HG03558 (cell line): ENCODE results near the gene UBA7.
"Not testable (repeated sequence)": the region's sequence is repeated elsewhere in the genome, so short reads cannot be mapped to it uniquely, and the experiment has no call there.

Experiments used
- ATAC-seq: cut with Tn5 transposase; IDR thresholded peaks from one replicate; pipeline ENCODE4 v1.9.1; 2021; ENCODE audit warnings: moderate number of reproducible peaks; ENCODE audit not compliant: unreplicated experiment; ENCODE audit errors: extremely low read depth

UBA7 gene

DNA sequence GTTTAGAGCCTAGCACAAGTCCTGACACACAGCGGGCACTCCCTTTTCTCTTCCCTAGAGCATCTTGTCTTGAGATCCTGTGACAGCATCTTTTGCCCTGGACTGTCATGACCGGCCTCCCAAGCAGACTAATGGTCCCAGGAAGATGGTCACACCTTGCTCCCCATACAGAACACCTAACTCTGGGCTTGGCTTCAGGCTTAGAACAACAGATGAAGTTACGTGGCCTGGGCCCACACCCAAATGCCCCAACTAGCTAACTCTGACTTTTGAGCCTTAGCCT is 26.6 kb downstream of the UBA7 start:
- no peak for ATAC-seq

DNA sequence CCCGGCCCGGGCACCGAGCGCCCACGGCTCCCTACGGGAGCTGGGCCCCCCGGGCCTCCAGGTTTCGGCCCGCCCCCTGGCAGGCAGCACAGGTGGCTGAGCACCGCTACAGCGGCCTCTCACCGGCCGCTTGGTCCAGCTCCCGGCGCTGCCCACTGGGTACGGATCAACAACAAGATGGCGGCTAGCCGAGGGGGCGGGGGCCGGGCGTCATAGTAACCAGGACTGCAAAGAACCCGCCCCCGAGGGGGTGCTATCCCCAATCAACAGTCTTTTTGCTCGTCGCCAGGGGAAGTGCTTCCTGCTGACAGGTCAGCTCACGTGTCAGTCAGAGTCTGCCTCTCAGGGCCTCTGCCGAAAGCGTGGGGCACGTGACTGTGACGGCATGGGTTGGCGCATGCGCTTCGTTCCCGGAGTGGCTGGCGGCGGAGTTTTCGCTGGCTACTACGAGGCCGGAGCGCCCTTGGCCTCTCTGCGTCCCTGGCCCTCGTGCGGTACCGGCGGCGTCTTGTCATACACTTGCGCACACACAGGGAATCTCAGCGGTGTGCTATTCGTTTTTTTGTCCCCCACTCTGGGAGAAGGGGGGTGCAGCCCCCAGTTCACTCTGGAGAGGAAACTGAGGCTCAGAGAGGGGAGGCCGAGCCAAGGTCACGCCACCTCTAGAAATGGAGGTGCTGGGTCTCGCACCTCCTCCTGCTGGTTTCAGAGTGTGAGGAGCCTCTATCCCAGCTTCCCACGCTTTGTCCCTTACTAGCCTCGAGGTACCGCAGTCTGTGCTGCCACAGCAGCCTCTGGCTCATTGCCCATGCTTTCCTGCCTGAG is 27.2 kb downstream of the UBA7 start, which contains the start of gene IP6K1:
Gene IP6K1 (minus strand): TSS at position 186 of the 825 bp plus-strand sequence. CDS start 38,502 bp downstream, outside the sequence.
- peak; percentile 98 for ATAC-seq

DNA sequence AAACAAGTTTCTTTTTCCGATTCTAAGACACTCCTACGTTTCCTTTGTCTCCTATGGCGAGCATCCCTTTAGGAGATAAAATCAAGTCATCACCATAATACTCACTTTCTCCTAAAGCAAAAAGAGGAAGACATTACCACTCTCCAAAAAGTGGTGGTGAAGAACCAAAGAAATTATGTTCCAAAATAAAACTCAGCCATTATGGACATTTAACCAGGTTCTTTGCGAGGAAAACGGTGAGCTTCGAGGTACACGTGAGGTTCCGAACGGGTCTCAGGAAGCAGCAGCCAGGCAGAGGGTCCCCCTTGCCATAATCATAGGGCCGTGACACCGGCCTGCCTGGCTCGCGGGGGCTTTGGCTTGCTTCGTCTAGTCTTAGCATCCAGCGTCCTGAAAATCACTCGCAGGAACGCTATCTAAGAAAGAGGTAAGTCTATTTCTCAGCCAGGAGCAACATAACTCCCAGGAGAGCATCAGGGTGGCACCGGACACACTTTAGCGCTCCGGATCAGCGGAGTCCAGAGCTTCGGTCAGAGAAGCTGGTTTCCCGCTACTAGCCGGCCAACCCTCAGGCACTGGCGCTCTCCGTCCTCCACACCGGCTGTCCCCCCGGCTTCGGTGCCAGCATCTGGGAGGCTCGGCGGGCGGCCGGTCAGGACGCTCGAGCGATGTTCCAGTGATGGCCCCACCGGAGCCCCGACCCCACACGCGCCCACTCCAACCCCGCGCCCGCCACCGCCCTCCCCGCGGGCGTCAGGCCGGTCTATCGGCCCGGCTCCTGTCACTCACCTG is 28.0 kb downstream of the UBA7 start:
- peak; percentile 22 for ATAC-seq

DNA sequence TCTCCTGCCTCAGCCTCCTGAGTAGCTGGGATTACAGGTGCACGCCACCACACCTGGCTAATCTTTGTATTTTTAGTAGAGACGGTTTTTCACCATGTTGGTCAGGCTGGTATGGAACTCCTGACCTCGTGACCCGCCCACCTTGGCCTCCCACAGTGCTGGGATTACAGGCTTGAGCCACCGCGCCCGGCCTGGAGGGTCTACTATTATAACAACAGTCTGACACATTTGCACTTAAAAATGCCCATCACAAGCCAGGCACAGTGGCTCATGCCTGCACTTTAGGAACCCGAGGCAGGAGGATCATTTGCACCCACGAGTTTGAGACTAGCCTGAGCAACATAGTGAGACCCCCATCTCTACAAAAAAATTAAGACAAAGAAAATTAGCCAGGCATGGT is 31.5 kb downstream of the UBA7 start:
- ATAC-seq, result not testable (repeated sequence)

GRCh38 chr3:49781415-49782199 is 32.1 kb downstream of the UBA7 start:
- no peak for ATAC-seq

- not testable (repeated sequence) for ATAC-seq
Observed at GRCh38 chr3:49780975-49781365, 32.8 kb downstream of the UBA7 start.

DNA sequence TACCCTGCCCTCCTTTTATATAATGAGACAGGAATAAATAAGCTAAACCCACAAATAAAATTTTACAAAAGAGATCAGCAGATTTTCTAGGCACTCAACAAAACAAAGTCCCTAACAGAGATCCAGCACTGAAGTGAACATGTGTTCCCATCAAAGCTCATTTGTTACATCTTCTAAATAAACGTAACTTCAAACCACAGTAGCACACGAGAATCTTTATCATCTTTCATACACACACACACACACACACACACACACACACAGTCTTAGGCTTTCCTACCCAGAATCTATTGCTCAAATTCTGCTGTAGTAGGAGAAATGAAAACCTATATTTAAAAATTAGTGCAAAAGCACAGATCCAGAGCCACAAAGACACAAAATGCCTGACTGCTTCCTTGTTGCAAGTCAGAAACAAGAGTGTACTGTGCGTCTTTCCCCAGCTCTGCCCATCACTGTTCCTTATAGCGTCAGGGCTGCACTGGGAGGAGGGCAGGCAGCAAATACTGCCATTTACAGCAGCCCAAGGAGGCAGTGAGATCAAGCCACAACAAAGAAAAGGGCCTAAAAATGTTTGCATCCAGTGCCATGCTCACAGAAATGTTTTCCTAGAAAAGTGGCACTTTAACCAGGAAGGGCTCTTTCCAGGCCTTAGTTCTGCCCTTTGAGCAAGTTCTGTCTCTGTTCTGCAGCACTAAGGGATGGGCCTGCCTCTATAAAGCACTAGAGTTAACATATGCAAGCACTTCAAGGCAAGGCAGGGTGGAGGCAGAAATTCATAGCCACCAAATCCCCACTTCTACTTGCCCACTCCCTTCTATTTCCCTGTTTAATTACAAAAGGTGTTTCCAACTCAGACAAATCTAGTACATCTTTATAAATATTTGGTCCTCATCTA is 33.4 kb downstream of the UBA7 start:
- ATAC-seq, result no peak

DNA sequence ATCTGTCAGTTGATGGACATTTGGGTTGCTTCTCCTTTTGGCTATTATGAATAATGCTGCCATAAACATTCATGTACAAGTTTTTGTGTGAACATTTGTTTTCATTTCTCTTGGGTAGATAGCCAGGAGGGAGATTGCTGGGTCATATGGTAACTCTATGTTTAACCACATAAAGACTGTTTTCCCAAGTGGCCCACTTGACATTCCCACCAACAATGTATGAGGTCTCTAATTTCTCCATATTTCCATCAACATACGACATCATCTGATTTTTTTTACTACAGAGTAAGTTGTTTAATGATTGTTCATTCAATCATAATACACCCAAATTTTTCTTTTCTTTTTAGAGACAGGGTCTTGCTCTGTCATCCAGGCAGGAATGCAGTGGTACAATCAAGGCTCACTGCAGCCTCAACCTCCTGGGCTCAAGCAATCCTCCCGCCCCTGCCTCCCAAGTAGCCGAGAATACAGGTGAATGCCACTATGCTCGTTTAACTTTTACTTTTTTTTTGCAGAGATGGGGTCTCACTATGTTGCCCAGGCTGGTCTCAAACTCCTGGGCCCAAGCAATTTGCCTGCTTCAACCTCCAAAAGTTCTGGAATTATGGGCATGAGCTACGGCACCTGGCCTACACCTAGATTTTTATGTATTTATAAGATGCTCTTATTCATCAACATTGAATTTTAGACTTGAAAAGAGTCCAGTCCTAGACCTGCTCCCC is 34.2 kb downstream of the UBA7 start:
- no peak for ATAC-seq

DNA sequence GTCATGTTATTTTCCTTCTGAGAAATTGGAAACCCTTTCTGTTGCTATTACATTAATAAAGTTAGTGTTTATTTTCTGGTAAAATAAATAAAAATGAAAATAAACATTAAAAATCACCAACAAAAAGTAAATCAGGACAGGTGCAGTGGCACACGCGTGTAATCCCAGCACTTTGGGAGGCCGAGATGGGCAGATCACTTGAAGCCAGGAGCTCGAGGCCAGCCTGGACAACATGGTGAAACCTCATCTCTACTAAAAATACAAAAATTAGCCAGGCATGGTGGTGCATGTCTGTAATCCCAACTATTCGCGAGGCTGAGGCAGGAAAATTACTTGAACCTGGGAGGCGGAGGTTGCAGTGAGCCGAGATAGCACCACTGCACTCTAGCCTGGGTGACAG is 37.7 kb downstream of the UBA7 start:
- ATAC-seq, result not testable (repeated sequence)

GRCh38 chr3:49775538-49775937 is 38.2 kb downstream of the UBA7 start:
- no peak for ATAC-seq

- no peak for ATAC-seq
Observed at GRCh38 chr3:49772703-49773102, 41.0 kb downstream of the UBA7 start.

DNA sequence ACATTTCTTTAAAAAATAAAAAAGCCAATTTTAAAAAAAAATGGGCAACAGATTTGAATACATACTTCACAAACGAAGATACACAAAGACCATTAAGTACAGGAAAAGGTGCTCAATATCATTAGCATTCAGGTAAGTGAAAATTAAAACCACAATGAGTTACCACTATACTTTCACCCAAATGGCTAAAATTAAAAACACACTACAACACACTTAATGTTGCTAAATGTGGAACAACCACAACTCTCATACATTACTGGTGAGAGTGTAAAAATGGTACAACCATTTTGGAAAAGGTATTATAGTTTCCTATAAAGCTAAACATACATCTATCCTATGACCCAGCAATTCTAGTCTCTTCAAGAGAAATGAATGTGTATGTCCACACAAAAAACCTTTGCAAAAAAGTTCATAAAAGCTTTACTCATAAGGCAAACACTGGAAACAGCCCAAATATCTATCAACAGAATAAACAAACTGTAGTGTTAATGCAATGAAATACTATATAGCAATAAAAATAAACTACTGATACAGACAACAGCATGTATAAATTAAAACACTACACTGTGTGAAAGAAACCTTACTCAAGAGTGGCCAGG is 42.3 kb downstream of the UBA7 start:
- ATAC-seq, result no peak

GRCh38 chr3:49769926-49770325 is 43.8 kb downstream of the UBA7 start:
- ATAC-seq, result no peak

- ATAC-seq, result no peak
Observed at GRCh38 chr3:49769286-49769915, 44.4 kb downstream of the UBA7 start.

- ATAC-seq, result no peak
Observed at GRCh38 chr3:49763981-49764380, 49.8 kb downstream of the UBA7 start.

DNA sequence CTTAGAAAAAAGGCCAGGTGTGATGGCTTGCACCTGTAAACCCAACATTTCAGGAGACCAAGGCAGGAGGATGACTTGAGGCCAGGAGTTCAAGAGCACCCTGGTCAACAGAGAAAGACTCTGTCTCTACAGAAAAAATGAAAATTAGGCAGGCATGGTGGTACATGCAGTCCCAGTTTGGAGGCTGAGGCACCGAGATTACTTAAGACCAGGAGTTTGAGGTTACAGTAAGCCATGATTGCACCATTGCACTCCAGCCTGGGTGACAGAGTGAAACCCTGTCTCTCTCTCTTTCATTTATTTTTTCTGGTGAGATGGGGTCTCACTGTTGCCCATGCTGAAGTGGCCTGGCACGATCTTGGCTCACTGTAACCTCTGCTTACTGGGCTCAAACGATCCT is 52.1 kb downstream of the UBA7 start:
- no peak for ATAC-seq

DNA sequence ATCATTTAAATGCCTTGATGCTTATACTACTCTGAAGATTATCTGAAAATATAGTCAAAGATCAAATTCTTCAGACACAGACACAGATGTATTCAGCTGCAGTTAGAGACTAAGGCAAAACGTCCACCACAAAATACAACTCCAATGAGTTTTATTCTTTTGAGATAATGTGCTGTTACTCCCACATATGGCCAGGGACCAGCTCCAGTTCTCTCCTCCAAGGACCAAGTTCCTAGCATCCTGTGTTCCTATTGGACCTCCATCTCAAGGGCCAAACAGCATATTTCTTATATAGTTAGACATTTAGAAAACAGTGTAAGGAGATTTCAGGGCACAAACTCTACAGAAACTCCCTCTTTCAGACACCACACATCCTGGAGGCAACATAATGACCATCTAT is 54.5 kb downstream of the UBA7 start:
- no peak for ATAC-seq

DNA sequence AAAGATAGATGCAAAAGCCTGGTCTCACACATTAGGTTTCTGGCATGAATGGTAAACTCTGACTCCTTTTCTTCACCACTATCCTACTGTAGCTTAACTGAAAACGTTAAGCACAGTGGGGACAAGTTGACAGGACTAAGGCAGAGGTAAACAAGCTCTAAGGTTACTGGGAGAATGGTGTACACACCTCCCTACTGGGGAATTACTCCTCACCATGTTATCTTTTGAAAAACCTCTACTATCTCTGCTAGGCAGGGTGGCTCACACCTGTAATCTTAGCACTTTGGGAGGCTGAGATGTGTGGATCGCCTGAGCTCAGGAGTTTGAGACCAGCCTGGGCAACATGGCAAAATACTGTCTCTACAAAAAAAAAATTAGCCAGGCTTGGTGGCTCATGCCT is 56.6 kb downstream of the UBA7 start:
- no peak for ATAC-seq
